ENCODE data around the gene ST7L.

ST7L gene

DNA sequence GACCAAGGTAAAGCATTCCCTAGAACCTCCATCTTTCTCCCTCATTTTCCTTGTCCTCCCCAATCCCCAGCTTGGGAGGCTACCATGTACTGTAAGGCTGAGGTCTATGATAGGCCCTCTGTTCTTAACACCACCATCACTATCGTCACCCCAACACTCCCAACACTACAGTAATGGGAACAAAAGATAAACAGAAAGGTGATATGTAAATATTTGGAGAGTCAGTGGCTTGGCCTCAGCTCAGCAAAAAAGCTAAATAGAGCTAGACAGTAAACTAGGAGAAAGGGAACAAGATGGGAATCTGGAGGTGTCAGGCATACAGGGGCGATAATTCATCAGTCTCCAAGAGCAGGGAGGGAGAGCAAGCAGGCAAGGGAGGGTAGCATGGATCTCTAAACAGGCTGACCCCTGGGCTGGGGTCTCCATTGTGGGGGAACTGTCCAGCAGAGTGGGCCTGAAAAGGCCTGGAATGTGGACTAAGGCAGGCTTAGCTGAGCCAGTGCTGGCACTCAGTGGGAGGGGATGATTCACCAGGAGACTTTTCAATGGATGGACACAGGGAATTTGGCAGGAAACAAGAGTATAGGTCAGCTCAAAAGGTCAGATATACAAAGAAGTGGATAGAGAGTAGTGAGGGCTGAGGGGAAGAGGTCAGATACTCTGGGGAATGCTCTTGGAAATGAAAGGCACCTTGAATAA lies 103.5 kb downstream of the ST7L start:
- DNase-seq (ENCODE audit: low read depth in 3 of 3), result no peak

DNA sequence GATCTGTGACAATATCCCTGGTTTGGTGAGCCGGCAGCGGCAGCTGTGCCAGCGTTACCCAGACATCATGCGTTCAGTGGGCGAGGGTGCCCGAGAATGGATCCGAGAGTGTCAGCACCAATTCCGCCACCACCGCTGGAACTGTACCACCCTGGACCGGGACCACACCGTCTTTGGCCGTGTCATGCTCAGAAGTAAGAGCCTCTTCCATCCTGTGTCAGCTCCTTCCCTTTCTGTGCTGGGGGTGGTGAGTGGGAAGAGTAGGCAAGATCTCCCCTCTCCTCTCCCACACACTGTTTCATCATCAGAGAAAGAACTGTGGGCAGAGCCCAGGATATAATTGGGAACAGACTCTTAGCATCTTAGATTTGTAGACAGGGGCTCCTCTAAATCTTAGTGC lies 104.0 kb downstream of the ST7L start:
- no peak for DNase-seq (ENCODE audit: low read depth in 3 of 3)

DNA sequence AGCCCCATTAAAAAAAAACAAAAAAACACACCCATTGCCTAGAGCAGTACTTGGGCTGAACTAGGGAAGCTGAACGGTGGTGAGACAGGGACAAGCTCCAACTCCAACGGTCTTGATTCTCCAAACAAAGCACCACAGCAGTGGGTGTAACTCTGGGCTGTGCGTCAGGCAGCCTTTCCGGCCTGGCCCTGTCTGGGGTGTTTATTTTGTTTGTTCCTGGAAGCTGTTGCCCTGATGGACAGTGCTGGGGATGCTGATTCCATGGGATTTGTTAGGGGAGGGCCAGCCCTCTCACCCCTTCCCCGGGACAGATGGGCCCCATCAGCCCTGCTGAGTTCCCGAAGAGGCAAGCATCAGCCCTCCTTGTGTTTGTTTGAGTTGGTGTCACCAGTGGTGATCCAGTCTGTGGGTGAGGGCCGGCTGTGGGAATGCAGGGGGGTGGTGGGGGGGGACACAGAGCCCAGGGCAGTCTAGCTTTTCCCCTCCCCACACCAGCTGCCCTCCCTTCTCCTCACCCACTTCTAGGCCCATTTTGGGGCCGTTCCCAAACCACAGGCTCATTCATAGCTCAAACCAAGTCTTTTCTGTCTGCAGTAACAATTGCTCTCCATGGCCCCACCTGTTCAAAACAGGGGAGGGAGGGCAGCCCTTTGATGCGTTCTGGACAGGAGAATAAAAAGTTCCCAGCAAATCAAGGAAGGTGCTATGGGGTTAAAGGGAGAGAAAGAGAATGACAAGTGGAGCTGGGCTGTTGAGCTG lies 105.7 kb downstream of the ST7L start:
- DNase-seq (ENCODE audit: low read depth in 3 of 3), result no peak

DNA sequence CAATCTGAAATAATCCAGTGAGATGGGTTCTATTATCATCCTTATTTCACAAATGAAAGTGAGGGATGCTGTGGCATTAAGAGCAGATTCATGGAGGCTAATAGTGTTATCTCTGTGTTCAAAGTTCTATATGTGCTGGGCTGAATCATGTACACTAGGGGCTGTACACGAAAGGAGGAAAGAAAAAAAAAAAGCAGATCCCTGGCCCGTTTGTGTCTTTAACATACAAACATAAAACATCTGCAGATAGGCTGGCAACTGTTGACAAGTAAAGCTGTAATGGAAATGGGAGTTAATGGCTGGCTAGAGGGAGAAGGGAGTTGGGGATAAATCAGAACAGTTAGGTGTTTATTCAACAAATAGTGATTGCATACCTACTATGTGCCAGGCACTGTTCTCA lies 107.0 kb downstream of the ST7L start:
- no peak for DNase-seq (ENCODE audit: low read depth in 3 of 3)

DNA sequence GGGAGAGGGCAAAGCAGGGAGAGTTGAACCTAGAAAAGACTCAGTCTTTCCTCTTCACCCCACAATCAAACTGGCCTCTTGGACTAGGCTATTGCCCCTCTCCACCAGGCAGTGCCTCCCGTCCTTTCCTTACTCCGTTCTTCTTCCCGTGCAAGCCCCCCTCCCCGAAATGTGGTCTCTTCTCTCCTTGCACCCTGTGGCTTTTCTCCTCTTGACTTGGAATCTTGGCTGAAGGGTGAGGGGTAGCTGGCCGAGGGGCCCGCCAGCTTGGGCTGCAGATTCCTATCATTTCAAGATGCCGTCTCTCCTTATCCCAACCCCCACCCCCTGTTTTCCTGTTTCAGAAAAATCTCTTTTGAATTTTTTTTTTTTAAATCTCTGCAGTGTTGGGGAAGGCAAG lies 108.6 kb downstream of the ST7L start:
- no peak for DNase-seq (ENCODE audit: low read depth in 3 of 3)

DNA sequence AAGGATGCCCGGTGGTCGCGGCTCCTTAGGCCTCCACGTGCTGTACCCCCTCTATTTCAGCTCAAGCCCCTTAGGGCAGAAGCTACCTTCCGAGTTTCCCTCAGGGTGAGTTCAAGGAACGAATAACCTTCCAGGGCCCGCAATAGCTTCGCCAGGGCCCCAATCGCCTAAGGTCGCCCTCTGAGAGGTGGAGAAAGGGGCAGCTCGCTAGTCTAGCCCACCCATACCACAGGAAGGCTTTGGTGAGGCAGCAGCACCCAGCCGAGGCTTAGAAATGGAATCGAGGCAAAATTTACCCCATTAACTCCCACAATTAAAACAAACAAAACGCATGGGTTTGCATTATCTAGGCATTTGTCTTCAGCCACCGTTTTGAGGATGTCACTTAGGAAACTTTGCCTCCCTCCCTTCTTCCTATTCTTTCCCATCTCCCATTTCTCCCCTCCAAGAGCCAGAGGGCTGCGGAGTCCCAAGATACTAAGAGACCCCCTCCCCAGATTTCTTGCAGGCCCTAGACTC lies 109.2 kb downstream of the ST7L start:
- DNase-seq (ENCODE audit: low read depth in 3 of 3), result no peak

DNA sequence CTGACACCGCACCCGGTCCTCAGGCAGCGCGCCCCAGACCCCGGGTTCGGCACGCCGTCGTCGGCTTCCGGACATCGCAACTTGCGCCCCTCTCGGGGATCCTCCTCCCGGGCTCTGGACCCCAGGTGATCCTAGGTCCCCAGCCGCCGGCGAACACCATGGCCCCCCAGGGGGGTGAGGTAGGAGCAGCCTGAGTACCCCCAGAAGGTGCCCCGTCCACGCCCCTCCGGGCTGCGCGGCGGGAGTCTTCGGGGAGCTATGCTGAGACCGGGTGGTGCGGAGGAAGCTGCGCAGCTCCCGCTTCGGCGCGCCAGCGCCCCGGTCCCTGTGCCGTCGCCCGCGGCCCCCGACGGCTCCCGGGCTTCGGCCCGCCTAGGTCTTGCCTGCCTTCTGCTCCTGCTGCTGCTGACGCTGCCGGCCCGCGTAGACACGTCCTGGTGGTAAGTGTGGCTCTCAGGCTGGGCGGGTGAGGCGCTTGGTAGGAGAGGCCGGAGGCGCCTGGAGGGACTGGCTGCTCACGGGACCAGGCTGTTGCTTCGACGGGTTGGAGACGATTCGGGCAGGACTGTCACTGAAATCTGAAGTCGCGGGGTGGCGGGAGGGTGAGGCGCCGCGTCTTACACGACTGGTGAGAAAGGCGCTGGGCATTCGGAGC lies 109.8 kb downstream of the ST7L start:
- no peak for DNase-seq (ENCODE audit: low read depth in 3 of 3)

DNA sequence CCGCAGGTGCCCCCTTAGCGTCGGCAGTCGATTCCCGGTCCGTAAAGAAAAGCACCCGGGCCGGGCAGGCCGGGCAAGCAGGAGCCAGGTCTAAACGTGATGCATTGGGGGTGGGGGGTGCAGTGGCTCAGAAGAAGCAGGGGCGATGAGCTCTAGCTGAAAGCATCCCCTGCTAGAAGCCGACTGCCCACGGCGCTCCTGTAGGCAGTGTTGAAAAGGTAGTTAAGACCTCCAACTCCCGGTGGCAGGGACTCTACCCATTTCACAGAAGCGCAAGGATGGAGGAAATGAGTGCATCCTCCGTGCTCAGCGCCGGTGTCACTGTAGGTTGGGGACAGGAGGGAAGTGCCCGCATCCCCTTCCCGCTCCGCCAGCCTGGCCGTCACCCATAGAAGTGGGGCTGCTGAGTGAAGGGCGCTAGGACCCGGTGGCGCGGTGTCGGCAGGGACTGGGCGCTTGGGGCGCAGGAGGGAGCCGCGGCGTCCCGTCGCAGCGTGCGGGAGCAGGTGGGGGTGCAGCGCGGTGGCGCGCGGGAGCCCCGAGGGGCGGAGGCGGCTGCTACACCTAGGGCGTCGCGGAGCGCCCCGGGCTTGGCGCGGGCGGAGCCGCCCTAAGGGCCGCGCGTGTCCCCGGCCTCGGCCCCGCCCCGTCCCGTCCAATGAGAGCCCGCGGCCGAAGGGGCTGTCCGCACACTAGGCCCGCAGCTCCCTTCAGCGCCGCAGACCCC lies 110.5 kb downstream of the ST7L start, which contains the start of gene WNT2B:
WNT2B (plus strand) TSS at position 688 of the 727 bp plus-strand sequence. CDS start 298 bp downstream, outside the sequence.
- DNase-seq (ENCODE audit: low read depth in 3 of 3), result peak in 1 of 3 experiments; percentile 36

DNA sequence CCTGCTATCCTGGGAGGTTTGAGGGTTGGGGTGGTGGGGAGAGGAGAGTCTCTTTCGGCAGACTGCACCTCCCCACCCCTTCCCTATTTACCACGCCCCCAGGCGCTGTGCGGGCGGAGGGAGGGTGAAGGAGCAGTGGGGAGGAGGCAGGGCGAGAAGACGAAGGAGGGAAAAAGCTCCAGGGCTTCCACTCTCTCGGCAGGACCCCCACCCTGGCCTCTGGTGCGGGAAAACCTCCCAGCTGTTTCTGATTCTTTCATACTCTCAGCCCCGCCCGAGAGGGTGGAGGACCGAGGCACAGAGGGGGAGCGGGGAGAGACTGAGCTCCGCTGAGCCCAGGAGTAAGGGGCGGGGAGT lies 111.0 kb downstream of the ST7L start:
- DNase-seq (ENCODE audit: low read depth in 3 of 3), result peak in 1 of 3 experiments; percentile 28

DNA sequence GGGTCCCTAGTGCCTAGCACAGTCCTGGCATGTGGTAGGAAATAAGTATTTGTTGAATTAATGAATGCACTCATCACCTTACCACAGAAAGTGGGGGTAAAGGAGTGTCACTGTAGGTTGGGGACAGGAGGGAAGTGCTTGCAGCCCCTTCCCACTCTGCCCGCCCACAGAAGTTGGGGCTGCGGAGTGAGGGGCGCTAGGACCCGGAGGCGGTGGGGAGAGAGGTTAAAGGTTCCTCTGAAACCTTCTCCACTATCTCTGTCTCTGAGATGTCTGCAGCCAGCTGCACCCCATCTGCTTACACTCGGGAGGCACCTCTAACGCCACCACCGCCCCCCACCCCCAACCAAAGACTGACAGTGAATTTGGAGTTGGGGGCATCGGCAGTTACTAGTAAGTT lies 111.6 kb downstream of the ST7L start:
- DNase-seq (ENCODE audit: low read depth in 3 of 3), result no peak

DNA sequence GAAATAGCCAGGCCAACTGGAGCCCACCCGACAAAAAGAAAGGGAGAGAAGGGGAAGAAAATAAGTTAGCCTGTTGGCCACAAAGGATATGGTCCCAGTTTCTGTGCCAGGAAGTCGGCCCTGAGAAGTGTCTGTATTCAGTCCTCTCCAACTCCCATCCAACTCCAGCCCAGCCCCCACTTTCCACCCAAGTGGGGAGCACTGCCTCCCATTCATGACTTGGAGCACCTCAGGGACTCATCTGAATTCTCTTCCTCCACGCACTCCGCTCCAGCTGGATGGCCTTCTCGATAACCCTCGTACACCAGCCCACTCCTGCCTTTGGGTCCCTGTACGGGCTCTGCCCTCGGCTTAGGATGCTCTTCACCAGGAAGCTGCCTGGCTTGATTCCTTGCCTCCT lies 112.2 kb downstream of the ST7L start:
- DNase-seq (ENCODE audit: low read depth in 3 of 3), result no peak

DNA sequence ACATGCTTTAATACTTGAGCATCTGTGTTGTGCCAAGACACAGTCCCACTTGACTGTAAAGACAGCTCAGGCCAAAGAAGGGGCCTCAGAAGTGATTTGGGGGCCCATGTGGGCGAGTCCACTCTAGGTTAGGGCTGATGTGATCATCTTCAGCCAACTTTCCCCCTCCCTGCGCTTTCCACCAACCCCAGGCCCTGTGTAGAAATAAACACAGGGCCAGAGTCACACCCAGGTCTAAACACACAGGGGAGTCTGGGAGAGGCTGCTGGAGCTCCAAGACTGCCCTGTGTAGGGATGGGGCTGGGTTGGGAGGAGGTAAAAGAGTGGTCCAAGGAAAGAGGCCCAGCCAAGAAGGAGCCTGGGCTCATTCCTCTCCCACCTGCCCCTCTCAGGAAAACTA lies 112.6 kb downstream of the ST7L start:
- no peak for DNase-seq (ENCODE audit: low read depth in 3 of 3)

DNA sequence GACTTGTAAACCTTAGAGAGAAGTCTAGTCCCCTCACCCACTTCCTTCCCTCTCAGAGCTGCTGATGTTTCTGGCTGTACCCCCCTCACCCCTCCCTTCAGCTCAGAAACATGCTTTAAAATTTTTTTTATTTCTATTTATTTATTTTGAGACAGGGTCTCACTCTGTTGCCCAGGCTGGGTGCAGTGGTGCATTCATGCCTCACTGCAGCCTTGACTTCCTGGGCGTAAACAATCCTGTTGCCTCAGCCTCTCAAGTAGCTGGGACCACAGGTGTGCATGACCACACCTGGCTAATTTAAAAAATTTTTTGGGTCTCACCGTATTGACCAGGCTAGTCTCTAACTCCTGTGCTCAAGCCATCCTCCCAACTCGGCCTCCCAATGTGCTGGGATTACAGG lies 113.1 kb downstream of the ST7L start:
- DNase-seq (ENCODE audit: low read depth in 3 of 3), result no peak

DNA sequence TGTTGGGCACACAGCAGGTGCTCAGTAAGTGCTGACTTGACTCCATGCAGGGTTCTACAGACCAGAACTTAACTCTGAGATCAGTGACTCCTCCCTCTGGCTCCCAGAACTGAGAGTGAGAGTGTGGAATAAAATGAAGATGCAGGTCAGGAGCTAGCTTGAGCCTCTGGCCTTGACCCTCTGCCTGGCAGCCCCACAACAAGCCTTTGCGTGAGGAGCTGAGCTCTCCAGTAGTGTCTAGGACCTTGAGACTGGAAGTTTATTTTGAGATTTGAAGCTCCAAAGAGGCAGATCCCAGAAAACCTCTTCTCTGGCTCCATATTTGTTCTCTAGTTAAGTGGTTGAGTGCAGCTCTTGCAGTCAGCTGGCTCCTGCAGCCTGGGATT lies 113.5 kb downstream of the ST7L start:
- no peak for DNase-seq (ENCODE audit: low read depth in 3 of 3)

DNA sequence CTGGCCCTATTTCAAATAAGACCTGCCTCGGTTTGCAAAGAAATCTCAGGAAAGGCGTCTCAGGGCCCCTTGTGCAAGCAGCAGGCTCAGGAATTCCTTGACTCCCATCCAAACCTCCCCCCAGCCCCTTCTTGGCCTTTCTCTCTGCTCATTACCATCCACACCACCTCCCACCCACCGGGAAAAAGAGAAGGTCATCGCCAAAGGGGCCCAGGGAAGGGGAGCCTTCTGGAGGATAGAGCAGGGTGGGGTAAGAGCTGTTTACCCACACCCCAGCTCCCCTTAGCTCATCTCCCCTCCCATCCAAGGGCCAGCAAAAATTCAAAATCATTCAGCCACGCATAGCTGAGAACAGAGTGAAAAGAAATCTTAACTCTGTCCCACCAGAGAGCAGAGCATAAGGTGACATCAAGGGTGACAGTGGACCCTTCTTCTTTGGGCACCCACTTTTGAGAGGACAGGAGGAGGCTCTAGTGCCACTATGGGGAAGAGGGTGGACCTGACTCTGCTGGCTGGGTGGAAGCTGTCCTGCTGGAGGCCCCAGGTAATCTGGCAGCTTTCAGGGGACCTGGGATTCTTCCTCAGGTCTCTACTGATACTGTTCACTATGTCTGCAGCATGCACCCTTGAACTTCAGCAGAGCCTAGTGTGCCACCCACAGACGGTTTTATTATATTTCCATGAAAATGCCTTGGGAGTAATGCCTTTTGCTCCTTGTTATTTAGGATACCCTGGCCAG lies 114.1 kb downstream of the ST7L start:
- DNase-seq (ENCODE audit: low read depth in 3 of 3), result no peak

DNA sequence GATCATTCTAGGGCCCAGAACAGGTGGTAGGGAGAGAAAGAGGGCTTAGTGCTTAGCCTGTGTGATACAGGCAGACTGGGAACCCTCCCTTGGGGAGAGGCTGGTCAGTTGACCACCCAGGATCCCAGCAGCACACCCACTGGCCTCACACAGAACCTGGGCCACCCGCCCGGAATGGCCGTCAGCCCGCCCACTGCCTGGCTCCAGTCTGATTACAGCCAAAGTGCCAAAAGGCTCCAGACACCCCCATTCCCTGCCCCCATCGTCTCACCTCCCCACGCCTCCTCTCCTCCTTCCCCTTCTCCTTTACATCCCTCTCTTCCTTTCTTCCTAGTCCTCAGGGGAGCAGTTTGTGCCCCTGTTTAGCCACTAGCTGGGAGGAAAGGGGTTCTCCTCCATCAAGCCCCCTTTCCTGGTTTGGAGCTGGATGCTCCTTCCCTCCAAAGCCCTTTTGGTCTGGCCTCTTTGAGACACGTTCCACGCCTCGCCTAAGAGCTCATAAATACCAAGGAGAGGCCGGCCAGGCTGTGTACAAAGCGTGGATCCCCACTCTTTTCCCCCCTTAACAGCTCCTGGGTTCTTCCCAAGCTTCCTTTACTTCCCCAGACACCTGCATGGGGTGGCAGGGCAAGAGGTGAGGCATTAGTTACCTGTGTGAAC lies 114.8 kb downstream of the ST7L start:
- DNase-seq (ENCODE audit: low read depth in 3 of 3), result no peak

DNA sequence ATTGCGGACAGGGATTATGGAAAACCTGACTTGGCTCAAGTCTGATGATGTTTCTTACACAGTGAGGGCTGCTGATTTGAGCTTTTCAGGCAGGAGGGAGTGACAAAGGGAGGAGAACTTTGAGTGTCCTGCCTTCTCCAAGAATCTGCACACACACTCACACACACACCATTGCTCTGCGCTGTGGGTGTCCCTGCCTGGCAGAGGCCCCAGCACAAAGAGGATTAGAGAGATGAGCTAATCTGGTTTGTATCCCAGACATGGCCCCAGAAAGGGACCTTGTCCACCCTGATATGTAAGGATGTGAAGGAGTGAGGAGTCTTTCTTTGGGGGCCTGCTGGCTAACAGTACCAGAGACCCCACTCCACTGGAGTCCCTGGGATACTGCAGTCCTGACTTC lies 116.1 kb downstream of the ST7L start:
- DNase-seq (ENCODE audit: low read depth in 3 of 3), result no peak

DNA sequence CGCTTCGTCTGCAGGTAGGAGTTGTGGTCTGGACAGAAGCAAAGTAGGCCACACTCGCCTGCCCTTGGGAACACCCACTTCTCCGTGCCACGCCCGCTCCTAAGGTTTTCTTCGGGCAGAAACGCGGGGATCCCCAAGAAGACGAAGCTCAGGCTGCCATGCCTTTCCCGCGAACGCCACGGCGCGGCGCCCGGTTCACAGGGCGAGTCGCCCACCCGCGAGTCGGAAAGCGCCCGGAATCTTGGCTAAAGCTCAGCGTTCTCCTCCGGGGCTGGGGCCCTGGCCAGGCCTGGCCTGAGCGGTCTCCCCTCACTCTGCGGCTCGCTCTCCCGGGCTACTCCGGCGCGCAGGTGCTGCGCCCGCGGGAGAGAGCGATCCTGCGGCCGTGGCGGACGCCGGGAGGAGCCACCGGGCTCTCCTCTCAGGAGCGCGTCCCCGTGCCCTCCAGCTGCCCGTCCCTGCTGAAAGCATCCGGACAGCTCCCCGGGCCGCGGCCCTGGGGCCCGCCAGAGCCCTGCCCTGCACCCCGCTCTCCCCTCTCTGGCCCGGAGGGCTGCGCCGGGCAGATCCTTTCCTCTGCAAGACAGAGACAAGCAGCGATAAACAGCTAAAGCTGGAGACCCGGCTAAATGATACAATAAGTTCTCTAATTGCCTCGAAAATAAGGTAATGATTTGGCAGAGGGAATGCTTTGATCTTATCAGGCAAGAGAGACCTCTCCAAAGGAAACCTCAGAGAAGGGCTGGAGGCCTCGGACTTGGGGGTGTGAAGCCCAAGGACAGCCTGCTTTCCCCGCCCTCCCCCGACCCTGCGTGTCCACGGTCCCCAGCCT lies 116.9 kb downstream of the ST7L start:
- DNase-seq (ENCODE audit: low read depth in 3 of 3), result peak; percentile 29 to 60 (median 33)

DNA sequence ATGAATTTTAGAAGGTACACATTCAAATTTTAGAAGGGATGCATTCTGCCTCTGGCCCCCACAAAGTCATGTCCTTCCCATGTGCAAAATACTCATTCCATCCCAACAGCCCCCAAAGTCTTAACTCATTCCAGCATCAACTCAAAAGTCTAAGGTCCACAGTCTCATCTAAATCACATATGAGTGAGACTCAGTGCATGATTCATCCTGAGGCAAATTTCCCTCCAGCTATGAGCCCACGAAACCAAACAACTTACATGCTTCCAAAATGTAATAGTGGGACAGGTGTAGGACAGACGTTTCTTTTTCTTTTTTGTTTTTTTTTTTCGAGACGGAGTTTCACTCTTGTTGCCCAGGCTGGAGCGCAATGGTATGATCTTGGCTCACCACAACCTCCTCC lies 122.7 kb downstream of the ST7L start:
- DNase-seq (ENCODE audit: low read depth in 3 of 3), result no peak

DNA sequence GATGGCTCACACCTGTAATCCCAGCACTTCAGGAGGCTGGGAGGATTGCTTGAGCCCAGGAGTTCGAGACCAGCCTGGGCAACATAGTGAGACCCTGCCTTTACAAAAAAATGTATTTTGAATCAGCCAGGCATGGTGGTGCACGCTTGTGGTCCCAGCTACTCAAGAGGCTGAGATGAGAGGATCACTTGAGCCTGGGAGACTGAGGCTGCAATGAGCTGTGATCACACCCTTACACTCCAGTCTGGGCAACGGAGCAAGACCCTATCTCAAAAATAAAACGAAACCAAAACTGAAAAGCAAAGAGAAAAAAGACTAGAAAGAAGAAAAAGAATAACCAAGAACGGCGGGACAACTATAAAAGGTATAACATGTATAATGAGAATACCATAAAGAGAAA lies 125.6 kb downstream of the ST7L start:
- DNase-seq (ENCODE audit: low read depth in 3 of 3), result no peak
